Breast epithelium (tissue), 3 donors: ENCODE results near the gene KIF26B.

Source experiments
- CTCF ChIP-seq, 3 donors: fragments of 450-650 bp; IDR thresholded peaks; one replicate each; pipeline ENCODE4 v1.5.1; 2016 to 2017; ENCODE audit warnings: antibody characterized with exemption in 3 of 3, mild to moderate bottlenecking in 3 of 3, moderate library complexity in 3 of 3
- POLR2A ChIP-seq: fragments of 450-650 bp; IDR thresholded peaks from one replicate; pipeline ENCODE4 v1.6.1; 2016; ENCODE audit warnings: antibody characterized with exemption, mild to moderate bottlenecking, moderate library complexity

- no peak for TF ChIP-seq POLR2A
- TF ChIP-seq CTCF (IDR thresholded peaks at IDR 0.05): no peak
Measured at GRCh38 chr1:245578308-245578707, 423.5 kb downstream of the KIF26B start.
